GM18526 (cell line): ENCODE measurements around the gene LGSN.

Experiments
- POLR2A ChIP-seq: IDR thresholded peaks from 3 replicates; pipeline ENCODE4 v1.6.1; 2011; ENCODE audit not compliant: insufficient read length; ENCODE audit errors: extremely low read depth

Gene LGSN

DNA sequence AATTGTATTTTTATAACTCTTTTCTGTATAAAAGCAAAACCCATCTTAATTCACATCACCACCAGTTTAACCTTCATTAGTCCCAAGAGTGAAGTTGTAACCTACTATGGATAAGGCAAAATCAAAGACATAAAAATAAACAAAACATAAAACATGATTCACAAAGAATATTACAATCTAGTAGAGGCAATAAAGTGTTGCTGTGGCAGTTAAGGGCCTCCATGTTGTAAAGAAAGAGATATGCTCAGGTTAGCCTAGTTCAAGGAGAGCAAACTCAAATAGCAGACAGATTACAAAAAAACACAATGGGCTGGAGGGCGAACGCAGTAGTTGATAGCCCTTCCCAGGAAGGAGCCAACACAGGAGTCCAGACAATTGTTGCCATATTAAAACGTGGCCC is 13.4 kb downstream of the LGSN start:
- no peak for TF ChIP-seq POLR2A

DNA sequence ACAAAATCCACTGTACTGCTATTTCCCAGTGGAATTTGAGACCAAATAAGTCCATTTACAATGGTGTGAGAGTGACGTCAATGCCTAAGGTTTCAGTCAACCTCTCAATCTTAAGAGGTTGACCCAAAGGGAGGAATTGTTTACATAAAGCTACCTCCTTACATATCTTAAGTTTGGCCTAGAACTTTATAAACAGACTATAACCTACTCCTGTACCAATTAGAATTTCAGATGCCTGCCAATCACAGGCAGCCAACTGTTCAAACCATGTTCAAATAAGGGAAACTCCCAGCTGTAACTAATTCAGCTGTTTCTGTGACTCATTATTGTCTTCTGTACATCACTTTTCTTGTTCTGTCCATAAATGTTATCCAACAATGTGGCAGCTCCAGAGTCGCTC is 14.5 kb downstream of the LGSN start:
- no peak for TF ChIP-seq POLR2A

DNA sequence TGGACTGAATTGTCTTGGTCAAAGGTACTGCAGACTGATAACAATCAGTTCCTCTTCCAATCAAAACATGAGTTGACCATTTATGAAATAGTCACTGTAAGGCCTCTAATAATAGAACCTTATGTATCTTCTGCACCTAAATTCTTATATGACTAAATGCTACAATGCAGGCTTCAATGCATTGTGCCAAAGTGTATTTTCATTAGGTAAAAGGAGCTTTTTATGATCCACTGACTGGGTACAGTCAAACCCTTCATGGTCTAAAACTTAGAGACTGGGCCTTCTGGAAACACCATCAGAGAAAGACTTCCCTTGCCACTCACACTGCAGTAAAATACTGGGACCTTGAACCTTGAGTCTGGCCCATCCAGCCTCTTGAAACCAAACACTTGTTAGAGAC is 16.3 kb downstream of the LGSN start:
- TF ChIP-seq POLR2A, result no peak

DNA sequence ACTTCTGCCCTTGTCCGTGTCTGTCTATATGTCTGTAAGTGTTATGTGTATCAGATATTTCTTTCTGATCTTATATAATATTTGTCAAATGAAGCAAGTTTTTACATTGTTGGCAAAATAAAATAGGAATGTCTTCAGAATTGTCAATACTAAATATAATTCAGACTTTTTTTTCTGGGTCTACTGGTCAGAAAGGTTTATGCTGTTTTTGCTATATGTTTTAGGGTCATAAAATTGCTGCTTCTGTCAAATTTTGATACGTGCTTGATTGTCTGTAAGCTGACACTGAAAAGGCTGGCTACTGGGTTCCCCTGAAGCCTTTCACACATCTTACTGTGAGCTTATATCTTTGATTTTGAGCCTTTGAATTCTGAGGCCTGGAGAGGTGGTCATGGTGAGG is 20.1 kb downstream of the LGSN start:
- TF ChIP-seq POLR2A, result no peak

DNA sequence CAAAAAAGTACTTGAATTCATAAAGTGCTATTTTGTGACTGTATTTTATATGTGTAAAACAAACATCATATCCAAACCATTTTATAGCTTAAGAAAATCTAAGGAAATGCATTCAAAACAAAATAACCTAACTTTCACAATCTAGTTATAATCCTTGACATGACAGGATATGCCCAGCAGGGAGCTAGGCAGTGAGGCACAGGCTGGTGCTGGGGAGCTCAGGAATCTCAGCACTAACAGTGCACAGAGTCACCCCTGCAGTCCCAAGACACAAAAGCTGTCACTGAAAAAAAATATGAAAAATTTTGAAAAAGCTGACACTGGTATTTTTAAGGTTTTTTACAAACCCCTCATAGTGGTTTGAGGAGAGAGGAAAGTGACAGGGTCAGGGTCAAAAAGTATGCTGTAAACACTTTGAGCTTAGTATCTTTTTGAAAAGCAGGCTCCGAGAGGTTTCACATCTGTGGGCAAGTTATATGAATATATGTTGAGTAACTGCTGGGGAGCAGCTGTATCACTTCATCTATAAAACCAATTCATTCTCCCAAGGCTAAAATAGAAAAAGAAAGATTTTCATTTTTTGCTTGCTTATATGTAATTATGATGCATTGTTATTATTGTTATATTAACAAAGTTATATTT is 24.1 kb downstream of the LGSN start:
- TF ChIP-seq POLR2A, result no peak

DNA sequence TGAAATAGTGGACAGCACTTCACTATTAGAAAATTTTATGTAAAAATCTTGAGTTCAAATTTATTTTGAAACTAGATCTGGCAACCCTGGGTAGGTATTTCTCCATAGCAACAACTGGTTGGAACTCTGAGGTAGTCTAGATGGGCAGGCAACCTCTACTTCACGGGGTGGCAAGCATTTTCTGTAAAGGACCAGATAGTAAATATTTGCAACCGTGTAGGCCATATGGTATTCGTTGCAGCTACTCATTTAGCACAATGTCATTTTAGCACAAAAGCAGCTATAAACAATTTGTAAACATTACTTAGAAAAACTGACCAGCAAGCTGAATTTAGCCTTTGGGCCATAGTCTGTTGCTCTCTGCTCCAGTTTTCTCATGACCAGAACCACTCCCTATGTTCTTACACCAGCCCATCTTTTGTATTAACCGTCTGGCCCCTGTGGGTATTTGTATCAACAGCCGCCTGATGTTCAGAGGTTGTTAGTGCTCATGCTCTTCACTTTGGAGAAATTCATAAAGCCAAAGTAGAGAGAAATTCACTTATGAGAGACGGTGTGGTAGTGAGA is 29.2 kb downstream of the LGSN start:
- no peak for TF ChIP-seq POLR2A

DNA sequence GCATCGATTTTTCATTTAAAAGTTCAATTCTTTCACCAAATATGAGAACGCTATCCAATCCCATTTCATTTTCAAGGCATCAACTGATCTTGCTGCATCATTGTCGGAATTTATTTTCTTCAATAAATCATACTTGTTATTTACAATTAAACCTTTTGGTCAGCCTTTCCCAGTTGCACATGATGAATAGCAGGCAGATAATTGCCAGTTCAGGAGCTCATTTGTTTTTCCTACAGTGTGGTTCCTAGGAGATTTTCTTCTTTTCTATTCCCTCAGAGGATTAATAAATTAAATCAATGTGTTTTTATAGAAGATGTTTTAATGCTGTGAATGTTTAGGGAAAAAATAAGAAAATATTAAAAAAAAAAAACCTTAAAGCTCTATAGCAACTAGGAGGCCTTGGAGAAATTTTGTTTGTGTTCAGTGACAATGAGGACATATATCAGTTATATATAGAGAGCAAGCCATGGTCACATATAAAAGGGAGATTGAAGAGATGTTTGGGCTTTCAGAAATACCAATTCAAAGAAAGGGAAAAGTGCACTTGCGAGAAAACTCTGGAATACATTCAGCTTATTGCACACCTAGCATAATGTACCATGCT is 30.4 kb downstream of the LGSN start:
- TF ChIP-seq POLR2A, result no peak

DNA sequence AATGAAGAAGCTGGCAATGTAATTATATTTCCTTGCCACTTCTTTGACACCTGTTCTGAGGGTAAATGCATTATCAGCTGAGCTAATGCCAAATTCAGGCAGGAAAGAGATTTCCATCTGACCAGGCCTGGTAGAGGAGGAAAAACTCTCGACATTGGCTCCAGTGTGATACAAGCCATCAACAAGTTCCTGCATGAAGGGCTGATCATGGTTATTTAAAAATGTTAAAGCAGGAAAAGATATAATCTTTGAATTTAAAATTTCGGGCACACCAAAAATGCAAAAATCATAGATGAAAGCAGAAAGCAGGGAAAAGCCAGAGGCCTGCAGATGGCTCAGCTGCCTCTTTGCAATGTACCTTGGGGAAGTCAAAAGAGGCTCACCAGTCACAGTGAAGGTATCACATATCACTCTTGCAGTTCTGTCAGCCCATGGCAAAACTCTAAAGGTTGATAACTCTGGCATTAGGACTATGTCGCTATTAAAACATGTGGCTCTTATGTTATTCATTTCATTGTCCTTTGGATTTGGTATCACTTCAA is 39.1 kb downstream of the LGSN start:
- TF ChIP-seq POLR2A, result no peak

DNA sequence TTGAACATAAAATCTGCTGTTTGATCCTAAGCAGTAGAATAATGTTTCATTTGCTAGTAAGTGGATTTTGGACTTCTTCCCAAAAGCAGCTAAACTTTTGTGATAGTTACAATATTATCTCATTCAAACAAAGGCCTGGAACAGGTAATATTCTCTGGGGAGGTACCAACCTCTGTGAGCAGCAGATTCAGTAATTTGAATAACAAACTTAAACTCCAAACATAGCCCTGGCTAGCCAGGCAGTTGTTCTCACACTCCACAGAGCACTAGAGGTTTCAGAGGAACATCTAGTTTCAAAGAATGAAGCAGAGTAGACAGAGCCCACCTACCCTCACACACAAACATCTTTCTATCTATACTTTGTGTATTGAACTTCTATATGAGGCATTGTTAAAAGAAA is 40.9 kb downstream of the LGSN start:
- TF ChIP-seq POLR2A, result no peak

DNA sequence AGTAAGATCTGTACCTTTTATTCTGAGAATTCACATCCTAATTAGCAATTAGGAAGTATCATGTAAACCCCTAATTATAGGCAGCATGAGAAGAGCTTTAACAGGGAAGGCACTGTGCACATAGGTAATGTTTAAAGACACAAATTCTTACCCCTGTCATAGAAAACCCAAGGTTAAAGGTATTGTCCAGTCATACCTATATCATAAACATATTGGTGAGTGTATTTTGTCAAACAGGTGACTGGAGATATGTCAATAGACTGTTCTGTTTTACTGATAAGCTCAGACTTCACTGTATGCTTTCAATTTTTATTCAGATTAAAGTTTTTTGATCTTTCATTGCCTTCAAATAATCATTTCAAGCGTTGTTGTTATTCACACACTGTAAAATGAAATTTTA is 43.8 kb downstream of the LGSN start:
- TF ChIP-seq POLR2A, result no peak

DNA sequence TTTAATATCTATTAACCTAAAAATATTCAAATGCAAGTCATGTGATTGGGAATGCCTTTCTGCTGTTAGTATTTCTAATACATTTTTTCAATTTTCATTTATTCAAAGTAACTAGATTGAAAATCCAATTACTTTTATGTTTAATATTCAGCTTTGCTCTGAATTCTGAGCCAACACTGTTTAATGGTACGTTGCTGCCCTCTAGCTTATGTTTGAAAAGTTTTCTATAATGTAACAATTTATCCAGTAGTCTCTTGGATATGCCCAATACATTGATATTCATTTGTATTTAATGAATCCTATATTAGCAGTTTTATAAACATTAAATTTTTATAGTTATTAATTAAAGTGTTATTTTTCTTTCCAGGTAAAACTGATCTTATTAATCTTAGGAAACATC is 47.4 kb downstream of the LGSN start:
- TF ChIP-seq POLR2A, result no peak

DNA sequence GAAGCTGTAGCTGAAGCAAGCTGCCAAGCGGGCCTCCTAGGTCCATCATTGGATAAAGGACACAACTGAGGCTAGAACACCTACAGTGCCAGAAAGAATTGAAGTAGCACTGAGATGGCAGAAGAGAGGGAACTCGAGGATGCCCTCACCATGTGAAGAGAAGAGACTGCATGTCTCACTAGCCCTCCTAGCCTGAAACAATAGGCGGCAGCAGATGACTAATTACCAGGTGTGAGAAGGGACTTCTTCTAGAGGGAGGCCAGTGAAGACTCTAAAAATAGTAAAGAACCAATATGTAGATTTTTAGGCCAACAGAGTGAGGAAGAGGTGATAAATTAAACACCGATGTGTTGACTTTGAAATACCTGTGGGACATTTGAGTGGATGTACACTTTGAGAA is 50.3 kb downstream of the LGSN start:
- no peak for TF ChIP-seq POLR2A

DNA sequence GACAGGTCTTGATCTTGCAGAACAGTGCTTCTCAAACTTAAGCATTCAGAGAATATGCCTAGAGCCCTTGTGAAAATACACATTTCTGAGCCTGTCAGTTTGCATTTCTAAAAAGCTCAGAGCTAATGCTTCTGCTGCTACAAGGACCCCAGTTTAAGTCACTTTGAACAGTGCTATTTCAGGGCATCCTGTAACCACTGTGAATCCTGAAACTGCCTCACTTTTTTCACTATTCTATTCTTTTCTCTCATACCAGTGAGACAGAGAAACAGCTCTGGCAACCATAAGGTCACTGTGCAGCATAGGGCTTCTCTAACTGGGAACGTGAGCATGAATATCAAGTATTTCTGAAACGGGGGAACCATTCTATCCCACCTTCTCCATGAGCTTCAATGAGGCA is 51.2 kb downstream of the LGSN start:
- TF ChIP-seq POLR2A, result no peak

DNA sequence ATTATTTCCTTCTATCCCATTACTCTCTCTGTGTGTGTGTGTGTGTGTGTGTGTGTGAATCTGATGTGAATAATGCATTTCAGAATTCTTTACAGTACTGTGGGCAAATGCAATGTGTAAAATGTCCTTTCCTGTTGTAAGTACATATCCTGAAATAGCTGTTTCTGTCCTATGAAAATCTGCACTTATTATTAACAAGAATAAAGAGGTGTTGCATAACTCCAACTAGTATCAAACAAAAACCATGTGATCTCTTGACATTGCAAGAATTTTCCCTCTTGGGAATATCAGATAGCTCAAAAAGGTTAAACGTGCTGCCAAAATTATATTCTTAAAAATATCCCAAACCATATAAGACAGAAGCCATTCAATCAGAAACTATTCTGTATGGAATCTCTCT is 52.0 kb downstream of the LGSN start:
- TF ChIP-seq POLR2A, result no peak

DNA sequence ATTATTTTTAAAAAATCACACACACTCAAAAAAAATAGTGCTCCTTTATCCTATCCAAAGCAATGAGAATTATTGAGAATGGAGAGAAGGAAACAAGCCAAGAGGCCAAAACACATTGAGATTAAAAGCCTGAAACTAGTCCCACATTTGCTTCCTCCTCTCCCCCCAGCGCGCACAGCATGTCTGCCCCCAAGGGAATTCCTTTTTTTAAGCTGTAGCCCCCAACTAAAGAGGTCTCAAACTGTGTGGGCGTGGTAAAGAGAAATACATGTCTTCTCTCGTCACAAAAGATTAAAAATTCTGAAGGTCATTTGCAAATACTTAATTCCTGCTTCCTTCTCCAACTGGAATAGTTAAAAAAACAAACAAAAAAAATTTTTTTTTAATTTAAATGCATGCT is 52.7 kb downstream of the LGSN start:
- TF ChIP-seq POLR2A, result no peak

DNA sequence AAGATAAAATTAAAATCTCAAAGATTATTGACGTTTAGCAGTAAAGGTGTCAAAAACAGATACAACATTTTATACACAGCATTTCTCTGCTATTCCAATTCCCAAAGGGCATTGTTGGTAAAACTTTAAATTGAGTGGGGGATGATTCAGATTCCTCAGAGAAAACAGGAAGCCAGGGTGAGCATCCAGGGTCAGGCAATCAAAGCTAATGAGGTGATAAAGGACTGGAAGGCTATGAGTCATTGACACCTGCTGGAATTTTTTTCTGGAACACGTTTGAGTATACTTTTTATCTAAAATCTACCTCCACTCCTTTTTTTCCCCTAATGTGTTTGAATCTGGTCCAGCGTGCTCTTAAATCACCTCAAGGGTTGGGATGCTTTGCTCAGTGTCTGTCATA is 56.3 kb downstream of the LGSN start:
- no peak for TF ChIP-seq POLR2A

DNA sequence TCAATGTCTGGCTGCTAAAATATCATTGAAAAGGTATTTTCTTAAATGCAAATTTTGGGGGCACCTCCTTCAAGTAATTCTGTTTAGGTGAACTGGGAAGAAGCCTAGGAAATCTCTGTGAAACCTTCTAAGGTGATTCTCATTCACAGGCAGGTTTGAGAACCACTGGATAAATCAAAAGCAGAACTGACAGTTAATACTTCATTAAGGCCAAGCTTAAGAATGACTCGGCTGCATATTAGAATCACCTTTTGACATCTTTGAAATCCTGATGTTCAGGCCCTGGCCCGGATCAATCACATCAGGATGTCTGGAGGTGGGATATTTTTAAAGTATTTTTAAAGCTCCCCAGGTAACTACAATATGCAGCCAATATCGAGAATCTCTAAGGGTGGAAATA is 58.0 kb downstream of the LGSN start:
- no peak for TF ChIP-seq POLR2A
